Measurements from ENCODE around the gene TDRD7.

GRCh38 chr9:97515662-97516061, 103.8 kb downstream of the TDRD7 start:
- TF ChIP-seq, protein P1, sequence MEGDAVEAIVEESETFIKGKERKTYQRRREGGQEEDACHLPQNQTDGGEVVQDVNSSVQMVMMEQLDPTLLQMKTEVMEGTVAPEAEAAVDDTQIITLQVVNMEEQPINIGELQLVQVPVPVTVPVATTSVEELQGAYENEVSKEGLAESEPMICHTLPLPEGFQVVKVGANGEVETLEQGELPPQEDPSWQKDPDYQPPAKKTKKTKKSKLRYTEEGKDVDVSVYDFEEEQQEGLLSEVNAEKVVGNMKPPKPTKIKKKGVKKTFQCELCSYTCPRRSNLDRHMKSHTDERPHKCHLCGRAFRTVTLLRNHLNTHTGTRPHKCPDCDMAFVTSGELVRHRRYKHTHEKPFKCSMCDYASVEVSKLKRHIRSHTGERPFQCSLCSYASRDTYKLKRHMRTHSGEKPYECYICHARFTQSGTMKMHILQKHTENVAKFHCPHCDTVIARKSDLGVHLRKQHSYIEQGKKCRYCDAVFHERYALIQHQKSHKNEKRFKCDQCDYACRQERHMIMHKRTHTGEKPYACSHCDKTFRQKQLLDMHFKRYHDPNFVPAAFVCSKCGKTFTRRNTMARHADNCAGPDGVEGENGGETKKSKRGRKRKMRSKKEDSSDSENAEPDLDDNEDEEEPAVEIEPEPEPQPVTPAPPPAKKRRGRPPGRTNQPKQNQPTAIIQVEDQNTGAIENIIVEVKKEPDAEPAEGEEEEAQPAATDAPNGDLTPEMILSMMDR (IDR thresholded peaks at IDR 0.05; ENCODE audit: poor library complexity, severe bottlenecking), result no peak
- TF ChIP-seq POLR2AphosphoS5 (IDR thresholded peaks at IDR 0.05) (no peak), TAF1 (IDR thresholded peaks at IDR 0.05; ENCODE audit: low read depth) (no peak), SMC3 (conservative IDR thresholded peaks at IDR 0.05; ENCODE audit: poor library complexity) (no peak), EZH2 (IDR thresholded peaks at IDR 0.05; ENCODE audit: borderline replicate concordance, insufficient read depth, low read length, poor library complexity, severe bottlenecking) (no peak)
